HEK293 (cell line): Measurements from ENCODE around the gene PHF20.
"Not testable (repeated sequence)": the region's sequence is repeated elsewhere in the genome, so short reads cannot be mapped to it uniquely, and the experiment has no call there.

Experiments
- GLIS1 ChIP-seq: fragments of 450-650 bp; formaldehyde crosslinking; IDR thresholded peaks from 2 replicates; pipeline ENCODE4 v1.5.1; 2016; ENCODE audit warnings: missing biosample characterization, missing genetic modification characterization
- TRIM28 ChIP-seq: IDR thresholded peaks from 2 replicates; pipeline ENCODE4 v1.6.1; 2011; ENCODE audit warnings: low read length, control low read depth, borderline replicate concordance
- YY1 ChIP-seq: fragments of 450-650 bp; formaldehyde crosslinking; IDR thresholded peaks from 2 replicates; pipeline ENCODE4 v1.5.1; 2018; ENCODE audit warnings: missing biosample characterization, missing genetic modification characterization
- ZFP69B ChIP-seq: fragments of 450-650 bp; formaldehyde crosslinking; IDR thresholded peaks from 2 replicates; pipeline ENCODE4 v1.5.1; 2016; ENCODE audit warnings: missing biosample characterization, missing genetic modification characterization
- ZNF114 ChIP-seq: fragments of 450-650 bp; formaldehyde crosslinking; IDR thresholded peaks from 2 replicates; pipeline ENCODE4 v1.5.0; 2017; ENCODE audit warnings: missing biosample characterization, missing genetic modification characterization
- ZNF311 ChIP-seq: fragments of 450-650 bp; formaldehyde crosslinking; IDR thresholded peaks from 2 replicates; pipeline ENCODE4 v1.5.1; 2017; ENCODE audit warnings: missing biosample characterization, missing genetic modification characterization, borderline replicate concordance
- ZNF776 ChIP-seq: fragments of 450-650 bp; formaldehyde crosslinking; IDR thresholded peaks from 2 replicates; pipeline ENCODE4 v1.5.0; 2017; ENCODE audit warnings: missing biosample characterization, missing genetic modification characterization, borderline replicate concordance
- ZNF791 ChIP-seq: fragments of 450-650 bp; formaldehyde crosslinking; IDR thresholded peaks from 2 replicates; pipeline ENCODE4 v1.5.1; 2016; ENCODE audit warnings: missing biosample characterization, missing genetic modification characterization
- TF ChIP-seq, protein P1 (sequence below): fragments of 450-650 bp; formaldehyde crosslinking; IDR thresholded peaks from 2 replicates; pipeline ENCODE4 v1.5.1; 2016; ENCODE audit warnings: missing biosample characterization, missing genetic modification characterization
- TF ChIP-seq, protein P2 (sequence below): fragments of 450-650 bp; formaldehyde crosslinking; optimal IDR thresholded peaks from 2 replicates; pipeline ENCODE3; 2016; ENCODE audit warnings: missing biosample characterization, mild to moderate bottlenecking, missing genetic modification characterization

DNA sequence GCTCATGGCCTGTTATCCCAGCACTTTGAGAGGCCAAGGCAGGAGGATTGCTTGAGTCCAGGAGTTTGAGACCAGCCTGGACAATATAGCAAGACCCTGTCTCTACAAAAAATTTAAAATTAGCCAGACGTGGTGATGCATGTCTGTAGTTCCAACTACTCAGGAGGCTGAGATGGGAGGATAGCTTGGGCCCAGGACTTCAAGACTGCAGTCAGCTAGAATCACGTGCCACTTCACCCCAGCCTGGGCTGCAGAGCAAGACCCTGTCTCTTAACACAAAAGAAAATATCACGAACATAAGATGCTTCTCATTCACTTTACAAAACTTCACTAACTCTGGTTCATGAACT is 27.3 kb upstream of the PHF20 start:
- TF ChIP-seq ZNF776 (tag by site-specific recombination); GLIS1 (tag by site-specific recombination); ZNF311; ZNF114 (tag by site-specific recombination); TRIM28; ZFP69B (tag by site-specific recombination); YY1; ZNF791 (tag by site-specific recombination): not testable (repeated sequence)
- TF ChIP-seq, protein P1, sequence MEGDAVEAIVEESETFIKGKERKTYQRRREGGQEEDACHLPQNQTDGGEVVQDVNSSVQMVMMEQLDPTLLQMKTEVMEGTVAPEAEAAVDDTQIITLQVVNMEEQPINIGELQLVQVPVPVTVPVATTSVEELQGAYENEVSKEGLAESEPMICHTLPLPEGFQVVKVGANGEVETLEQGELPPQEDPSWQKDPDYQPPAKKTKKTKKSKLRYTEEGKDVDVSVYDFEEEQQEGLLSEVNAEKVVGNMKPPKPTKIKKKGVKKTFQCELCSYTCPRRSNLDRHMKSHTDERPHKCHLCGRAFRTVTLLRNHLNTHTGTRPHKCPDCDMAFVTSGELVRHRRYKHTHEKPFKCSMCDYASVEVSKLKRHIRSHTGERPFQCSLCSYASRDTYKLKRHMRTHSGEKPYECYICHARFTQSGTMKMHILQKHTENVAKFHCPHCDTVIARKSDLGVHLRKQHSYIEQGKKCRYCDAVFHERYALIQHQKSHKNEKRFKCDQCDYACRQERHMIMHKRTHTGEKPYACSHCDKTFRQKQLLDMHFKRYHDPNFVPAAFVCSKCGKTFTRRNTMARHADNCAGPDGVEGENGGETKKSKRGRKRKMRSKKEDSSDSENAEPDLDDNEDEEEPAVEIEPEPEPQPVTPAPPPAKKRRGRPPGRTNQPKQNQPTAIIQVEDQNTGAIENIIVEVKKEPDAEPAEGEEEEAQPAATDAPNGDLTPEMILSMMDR (tag by site-specific recombination): not testable (repeated sequence)
- TF ChIP-seq, protein P2, sequence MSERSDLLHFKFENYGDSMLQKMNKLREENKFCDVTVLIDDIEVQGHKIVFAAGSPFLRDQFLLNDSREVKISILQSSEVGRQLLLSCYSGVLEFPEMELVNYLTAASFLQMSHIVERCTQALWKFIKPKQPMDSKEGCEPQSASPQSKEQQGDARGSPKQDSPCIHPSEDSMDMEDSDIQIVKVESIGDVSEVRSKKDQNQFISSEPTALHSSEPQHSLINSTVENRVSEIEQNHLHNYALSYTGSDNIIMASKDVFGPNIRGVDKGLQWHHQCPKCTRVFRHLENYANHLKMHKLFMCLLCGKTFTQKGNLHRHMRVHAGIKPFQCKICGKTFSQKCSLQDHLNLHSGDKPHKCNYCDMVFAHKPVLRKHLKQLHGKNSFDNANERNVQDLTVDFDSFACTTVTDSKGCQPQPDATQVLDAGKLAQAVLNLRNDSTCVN (tag by site-specific recombination): not testable (repeated sequence)
